Measurements from ENCODE around the gene CD300LD. TPM values are rescaled to one million over a fixed set of nuclear protein-coding genes. Genes with fewer than 3 reads are reported as not detected.

CD300LD gene
- polyA plus RNA-seq, 1 of the 3 experiments (the other 2 are of a cell fraction), result not detected

DNA sequence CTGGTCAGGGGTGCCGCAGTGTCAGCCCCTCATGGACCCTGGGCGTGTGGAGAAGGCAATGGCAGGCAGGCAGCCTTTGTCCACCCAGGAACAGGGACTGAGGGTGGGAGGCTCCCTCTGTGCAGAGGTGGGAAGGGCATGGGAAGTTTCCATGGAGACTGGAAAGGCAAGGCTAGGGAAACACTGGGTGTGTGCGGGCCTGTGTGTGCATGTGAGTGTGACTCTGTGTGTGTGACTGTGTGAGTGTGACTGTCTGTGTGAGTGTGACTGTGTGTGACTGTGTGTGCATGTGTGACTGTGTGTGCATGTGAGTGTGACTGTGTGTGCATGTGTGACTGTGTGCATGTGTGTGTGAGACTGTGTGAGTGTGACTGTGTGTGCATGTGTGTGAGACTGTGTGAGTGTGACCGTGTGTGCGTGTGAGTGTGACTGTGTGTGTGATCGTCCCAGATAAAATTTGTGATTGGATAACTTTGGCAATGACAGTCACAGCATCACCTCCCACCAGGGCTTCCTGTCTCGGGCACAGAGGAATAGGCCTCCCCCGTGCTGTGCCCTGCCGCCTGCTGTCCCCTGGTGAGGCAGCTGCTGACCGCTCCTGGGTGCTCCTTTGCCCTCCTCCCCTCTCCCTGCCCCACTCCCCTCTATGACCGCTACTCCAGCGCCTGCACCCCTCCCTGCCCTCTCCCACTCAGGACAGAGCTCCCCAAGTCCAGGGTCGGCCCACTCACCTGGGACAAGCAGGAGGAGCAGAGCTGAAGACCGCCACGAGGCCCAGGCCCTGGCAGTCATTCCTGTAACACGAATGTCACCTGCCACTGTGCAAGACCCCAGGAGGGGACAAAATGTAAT lies 46.9 kb downstream of the CD300LD start (continued):
- TF ChIP-seq, protein P1, sequence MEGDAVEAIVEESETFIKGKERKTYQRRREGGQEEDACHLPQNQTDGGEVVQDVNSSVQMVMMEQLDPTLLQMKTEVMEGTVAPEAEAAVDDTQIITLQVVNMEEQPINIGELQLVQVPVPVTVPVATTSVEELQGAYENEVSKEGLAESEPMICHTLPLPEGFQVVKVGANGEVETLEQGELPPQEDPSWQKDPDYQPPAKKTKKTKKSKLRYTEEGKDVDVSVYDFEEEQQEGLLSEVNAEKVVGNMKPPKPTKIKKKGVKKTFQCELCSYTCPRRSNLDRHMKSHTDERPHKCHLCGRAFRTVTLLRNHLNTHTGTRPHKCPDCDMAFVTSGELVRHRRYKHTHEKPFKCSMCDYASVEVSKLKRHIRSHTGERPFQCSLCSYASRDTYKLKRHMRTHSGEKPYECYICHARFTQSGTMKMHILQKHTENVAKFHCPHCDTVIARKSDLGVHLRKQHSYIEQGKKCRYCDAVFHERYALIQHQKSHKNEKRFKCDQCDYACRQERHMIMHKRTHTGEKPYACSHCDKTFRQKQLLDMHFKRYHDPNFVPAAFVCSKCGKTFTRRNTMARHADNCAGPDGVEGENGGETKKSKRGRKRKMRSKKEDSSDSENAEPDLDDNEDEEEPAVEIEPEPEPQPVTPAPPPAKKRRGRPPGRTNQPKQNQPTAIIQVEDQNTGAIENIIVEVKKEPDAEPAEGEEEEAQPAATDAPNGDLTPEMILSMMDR (IDR thresholded peaks at IDR 0.05), result no peak

DNA sequence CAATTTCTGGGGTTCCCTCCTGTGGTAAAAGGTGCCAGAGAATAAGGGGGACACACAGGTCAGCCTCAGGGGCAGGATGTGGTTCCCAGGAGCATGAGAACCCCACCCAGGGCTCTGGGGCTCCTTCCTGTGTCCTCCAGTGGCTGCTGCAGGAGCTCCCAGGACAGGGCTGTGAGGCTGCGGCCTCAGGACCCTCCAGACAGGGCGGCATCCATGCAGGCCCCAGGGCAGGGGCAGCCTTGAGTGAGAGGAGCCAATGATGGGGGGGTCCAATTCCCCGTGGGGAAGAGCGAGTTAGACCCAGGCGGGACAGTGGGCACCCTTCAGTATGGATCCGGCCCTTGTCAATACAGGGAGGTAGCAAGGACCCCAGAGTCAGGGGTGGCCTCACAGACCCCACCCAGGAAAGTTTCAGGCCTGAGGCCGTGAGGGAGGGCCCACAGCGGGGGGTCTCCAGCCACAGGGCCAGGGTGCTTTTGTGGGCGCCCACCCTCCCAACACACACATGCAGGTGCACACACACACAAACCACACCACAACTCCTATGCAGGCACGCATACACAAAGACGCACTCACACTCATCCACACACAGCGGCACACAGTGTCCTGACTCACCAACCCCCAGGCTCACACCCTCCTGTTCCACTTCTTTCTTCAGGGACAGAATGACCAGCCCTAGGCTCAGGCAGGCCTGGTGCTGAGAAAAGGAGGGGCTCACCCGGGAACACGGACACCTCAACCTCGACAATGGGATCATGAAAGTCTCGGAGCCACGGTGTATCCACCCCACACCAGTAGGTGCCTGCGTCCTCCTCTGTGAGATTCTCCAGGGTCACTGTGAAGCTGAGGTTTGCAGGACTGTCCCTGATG lies 48.0 kb downstream of the CD300LD start:
- H3K4me2 ChIP-seq, result no peak overlapping the region
- DNase-seq, result no peak
- H3K36me3 ChIP-seq (replicated peaks in 1 of 2; ENCODE audit: control insufficient read depth in 1 of 2, insufficient read depth in 2 of 2, low read length in 1 of 2), result no peaks in the 10 kb centered on the region
- no peak for TF ChIP-seq TCF12 (IDR thresholded peaks at IDR 0.05)
- no peak for TF ChIP-seq JUND (IDR thresholded peaks at IDR 0.05)
- TF ChIP-seq YY1 (IDR thresholded peaks at IDR 0.05; ENCODE audit: low read depth), result no peak
- TF ChIP-seq GATA2 (CRISPR knock-in tag; IDR thresholded peaks at IDR 0.05), result no peak
- no peak for TF ChIP-seq MEF2A (IDR thresholded peaks at IDR 0.05; ENCODE audit: borderline replicate concordance, low read depth)
- no peak for TF ChIP-seq SMC3 (IDR thresholded peaks at IDR 0.05; ENCODE audit: low read depth, low read length)
- TF ChIP-seq TEAD4 (IDR thresholded peaks at IDR 0.05; ENCODE audit: borderline replicate concordance, insufficient read depth), result no peak
- TF ChIP-seq, protein P2, sequence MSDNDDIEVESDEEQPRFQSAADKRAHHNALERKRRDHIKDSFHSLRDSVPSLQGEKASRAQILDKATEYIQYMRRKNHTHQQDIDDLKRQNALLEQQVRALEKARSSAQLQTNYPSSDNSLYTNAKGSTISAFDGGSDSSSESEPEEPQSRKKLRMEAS (IDR thresholded peaks at IDR 0.05; ENCODE audit: low read depth), result no peak
- no peaks in the 10 kb centered on the region for H3F3A ChIP-seq (replicated peaks; ENCODE audit: insufficient read depth)
- H3K27me3 ChIP-seq (ENCODE audit: insufficient read depth), result no peaks in the 10 kb centered on the region
- H3K4me1 ChIP-seq (ENCODE audit: control insufficient read depth in 1 of 2, insufficient read depth in 2 of 2, low read depth in 1 of 2, low read length in 1 of 2), result no peaks in the 10 kb centered on the region
- no peaks in the 10 kb centered on the region for H3K79me2 ChIP-seq (ENCODE audit: insufficient read depth)
- no peak overlapping the region for H3K4me3 ChIP-seq (ENCODE audit: low read depth in 2 of 2, low read length in 1 of 2)
- no peaks in the 10 kb centered on the region; the same call in 1 of the 2 replicates for H3K9me3 ChIP-seq
- ChIA-PET POLR2A (no interaction called here), CTCF (interaction anchor here (0.7 to 1.7 kb wide), 5 partner anchors 8 to 113 kb away, joined by 3 to 5 read pairs (median 4); no protein-coding TSS in a partner anchor)
- H3K27ac ChIP-seq (ENCODE audit: low read depth in 2 of 2, low read length in 1 of 2), result no peak overlapping the region
- 65% methylated on average over 12 of the region's 18 CpGs for WGBS (ENCODE audit: low lambda C conversion rate)
- no peaks in the 10 kb centered on the region for H4K20me1 ChIP-seq (ENCODE audit: insufficient read depth)
- no peaks in the 10 kb centered on the region for H3K9me2 ChIP-seq
- H2AFZ ChIP-seq (ENCODE audit: low read depth), result no peak overlapping the region
- H3K9ac ChIP-seq, result no peak overlapping the region

DNA sequence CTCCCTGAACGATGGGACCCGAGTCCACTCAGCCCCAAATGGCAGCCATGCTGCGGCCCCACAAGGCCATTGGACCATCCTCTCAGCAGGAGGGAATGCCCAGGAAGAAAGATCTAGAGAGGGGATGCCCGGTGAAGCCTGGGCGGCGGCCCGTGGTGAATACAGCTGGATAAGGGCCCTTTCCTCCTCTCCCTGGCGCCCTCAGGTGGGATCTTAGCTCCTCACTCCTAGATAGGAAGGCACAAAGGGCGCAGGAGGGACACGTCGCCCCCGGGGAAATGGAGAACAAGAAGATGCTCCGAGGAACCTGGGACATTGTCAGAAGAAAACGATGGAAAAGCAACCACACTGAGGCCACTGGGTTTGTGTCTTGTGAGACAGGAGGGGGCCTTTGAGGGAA lies 48.7 kb downstream of the CD300LD start:
- no peak overlapping the region for H3K4me3 ChIP-seq (ENCODE audit: low read depth in 2 of 2, low read length in 1 of 2)
- H3K27ac ChIP-seq (ENCODE audit: low read depth in 2 of 2, low read length in 1 of 2), result no peak overlapping the region
- no peaks in the 10 kb centered on the region for H3K79me2 ChIP-seq (ENCODE audit: insufficient read depth)
- WGBS (ENCODE audit: low lambda C conversion rate), result 48% methylated on average over 14 of the region's 14 CpGs
- no peaks in the 10 kb centered on the region for H4K20me1 ChIP-seq (ENCODE audit: insufficient read depth)
- H2AFZ ChIP-seq (ENCODE audit: low read depth), result no peak overlapping the region
- H3K4me1 ChIP-seq (ENCODE audit: control insufficient read depth in 1 of 2, insufficient read depth in 2 of 2, low read depth in 1 of 2, low read length in 1 of 2), result no peaks in the 10 kb centered on the region
- ChIA-PET CTCF (interaction anchor here (0.6 to 2.4 kb wide), 7 partner anchors 9 to 193 kb away, joined by 3 to 8 read pairs (median 4); partner anchors contain the start of gene RAB37), POLR2A (no interaction called here)
- H3F3A ChIP-seq (replicated peaks; ENCODE audit: insufficient read depth), result no peaks in the 10 kb centered on the region
- H3K36me3 ChIP-seq (replicated peaks in 1 of 2; ENCODE audit: control insufficient read depth in 1 of 2, insufficient read depth in 2 of 2, low read length in 1 of 2), result no peaks in the 10 kb centered on the region
- H3K9ac ChIP-seq, result no peak overlapping the region
- DNase-seq, result no peak
- H3K27me3 ChIP-seq (ENCODE audit: insufficient read depth), result no peaks in the 10 kb centered on the region
- no peaks in the 10 kb centered on the region for H3K9me2 ChIP-seq
- no peak for TF ChIP-seq FOSL2 (IDR thresholded peaks at IDR 0.05; ENCODE audit: borderline replicate concordance, low read depth)
- no peak overlapping the region for H3K4me2 ChIP-seq
- H3K9me3 ChIP-seq, result no peaks in the 10 kb centered on the region; the same call in 1 of the 2 replicates
